Head of caudate nucleus (tissue), 42 donors: ENCODE measurements around the gene GDF7.
"Not testable (repeated sequence)": the region's sequence is repeated elsewhere in the genome, so short reads cannot be mapped to it uniquely, and the experiment has no call there.

Experiments used
- DNase-seq, 42 donors: peaks; one replicate each; pipeline versions ENCODE4 v3.0.0 to v3.0.0-alpha.2; 2020 to 2021; ENCODE audit warnings: mixed read lengths in 7 of 42
- intact Hi-C: fragments of 100-400 bp; cut with DNase I; formaldehyde crosslinking; loops from one replicate; pipeline ENCODE4 v1.15.0; 2022

Gene GDF7

GRCh38 chr2:20678780-20679179 is 11.8 kb downstream of the GDF7 start:
- DNase-seq = no peak
- intact Hi-C loops = no loop called here

- intact Hi-C loops = no loop called here
- no peak for DNase-seq
Measured at GRCh38 chr2:20680744-20681375, 13.9 kb downstream of the GDF7 start.

- DNase-seq = peak in 1 of 42 donors; percentile 34
- intact Hi-C loops = no loop called here
Measured at GRCh38 chr2:20682167-20682920, 15.4 kb downstream of the GDF7 start.

- DNase-seq = no peak
- intact Hi-C loops = no loop called here
Measured at GRCh38 chr2:20684581-20685063, 17.7 kb downstream of the GDF7 start.

- no peak for DNase-seq
- intact Hi-C loops = no loop called here
Measured at GRCh38 chr2:20687260-20687832, 20.4 kb downstream of the GDF7 start.

GRCh38 chr2:20689428-20690264 is 22.7 kb downstream of the GDF7 start:
- DNase-seq = no peak
- intact Hi-C loops = no loop called here

GRCh38 chr2:20691076-20691734 is 24.3 kb downstream of the GDF7 start:
- DNase-seq = no peak
- intact Hi-C loops = no loop called here

GRCh38 chr2:20692081-20692480 is 25.1 kb downstream of the GDF7 start:
- intact Hi-C loops = no loop called here
- DNase-seq = no peak

GRCh38 chr2:20693317-20693716 is 26.4 kb downstream of the GDF7 start:
- intact Hi-C loops = no loop called here
- no peak for DNase-seq

GRCh38 chr2:20696366-20696765 is 29.4 kb downstream of the GDF7 start:
- intact Hi-C loops = no loop called here
- DNase-seq = no peak

GRCh38 chr2:20697322-20697934 is 30.5 kb downstream of the GDF7 start:
- no peak for DNase-seq
- intact Hi-C loops = no loop called here

GRCh38 chr2:20698916-20699613 is 32.1 kb downstream of the GDF7 start:
- no peak for DNase-seq
- intact Hi-C loops = no loop called here

GRCh38 chr2:20702563-20702962 is 35.6 kb downstream of the GDF7 start:
- DNase-seq = no peak
- intact Hi-C loops = no loop called here

- DNase-seq = no peak
- intact Hi-C loops = no loop called here
Measured at GRCh38 chr2:20704886-20705285, 37.9 kb downstream of the GDF7 start.

GRCh38 chr2:20706217-20706616 is 39.3 kb downstream of the GDF7 start:
- no peak for DNase-seq
- intact Hi-C loops = no loop called here

- DNase-seq = no peak
- intact Hi-C loops = no loop called here
Measured at GRCh38 chr2:20706786-20707185, 39.8 kb downstream of the GDF7 start.

GRCh38 chr2:20707601-20708000 is 40.7 kb downstream of the GDF7 start:
- no peak for DNase-seq
- intact Hi-C loops = no loop called here

GRCh38 chr2:20711641-20712040 is 44.7 kb downstream of the GDF7 start:
- DNase-seq, intact Hi-C loops: not testable (repeated sequence)
